GM21447 (cell line): Measurements from ENCODE around the gene ZNG1F.
A peak's percentile ranks its signal among the peaks of the same experiment; 100 is the strongest.
"Not testable (repeated sequence)": the region's sequence is repeated elsewhere in the genome, so short reads cannot be mapped to it uniquely, and the experiment has no call there.

ENCODE experiments used
- ATAC-seq: cut with Tn5 transposase; IDR thresholded peaks from one replicate; pipeline ENCODE4 v1.9.1; 2021; ENCODE audit not compliant: unreplicated experiment

The ZNG1F gene

GRCh38 chr9:41189217-41189616 lies at the start of gene ZNG1F:
Gene ZNG1F, minus strand, starts transcription at chr9:41189317. Its CDS starts 59 bp downstream, at chr9:41189258.
- not testable (repeated sequence) for ATAC-seq

- ATAC-seq = not testable (repeated sequence)
These were observed 48.1 kb upstream of the ZNG1F start for GRCh38 chr9:41237110-41237749.

- not testable (repeated sequence) for ATAC-seq
These were observed 47.5 kb upstream of the ZNG1F start for GRCh38 chr9:41236486-41237109.

GRCh38 chr9:41234811-41235805 lies 46.0 kb upstream of the ZNG1F start:
- peak; percentile 100 for ATAC-seq

GRCh38 chr9:41234221-41234620 lies 45.1 kb upstream of the ZNG1F start:
- peak; percentile 14 for ATAC-seq

- ATAC-seq = not testable (repeated sequence)
These were observed 43.2 kb upstream of the ZNG1F start for GRCh38 chr9:41232326-41232725.

GRCh38 chr9:41230418-41230817 lies 41.3 kb upstream of the ZNG1F start:
- ATAC-seq = not testable (repeated sequence)

GRCh38 chr9:41229408-41230401 lies 40.6 kb upstream of the ZNG1F start:
- no peak for ATAC-seq

GRCh38 chr9:41219831-41220230 lies 30.7 kb upstream of the ZNG1F start:
- ATAC-seq = not testable (repeated sequence)

GRCh38 chr9:41188439-41188838 lies 678 bp downstream of the ZNG1F start:
- ATAC-seq = not testable (repeated sequence)

- ATAC-seq = not testable (repeated sequence)
These were observed 14.1 kb downstream of the ZNG1F start for GRCh38 chr9:41174994-41175393.

GRCh38 chr9:41150116-41150515 lies 39.0 kb downstream of the ZNG1F start:
- not testable (repeated sequence) for ATAC-seq

GRCh38 chr9:41141878-41142277 lies 47.2 kb downstream of the ZNG1F start:
- ATAC-seq = not testable (repeated sequence)

- ATAC-seq = not testable (repeated sequence)
These were observed 60.5 kb downstream of the ZNG1F start, which contains the start of gene FOXD4L6 for GRCh38 chr9:41128581-41128980. Gene FOXD4L6, minus strand, starts transcription at chr9:41128681. Its CDS starts 298 bp downstream, at chr9:41128383.

- not testable (repeated sequence) for ATAC-seq
These were observed 62.2 kb downstream of the ZNG1F start for GRCh38 chr9:41126746-41127446.

- ATAC-seq = not testable (repeated sequence)
These were observed 63.2 kb downstream of the ZNG1F start for GRCh38 chr9:41125936-41126335.

- not testable (repeated sequence) for ATAC-seq
These were observed 63.9 kb downstream of the ZNG1F start for GRCh38 chr9:41125109-41125658.

GRCh38 chr9:41124250-41125108 lies 64.6 kb downstream of the ZNG1F start:
- ATAC-seq = not testable (repeated sequence)
